IMR-90 (cell line): ENCODE results near the gene KIF20A.

Experiments used
- BHLHE40 ChIP-seq: fragments of 150-350 bp; IDR thresholded peaks from 2 replicates; pipeline ENCODE4 v1.6.1; 2016; ENCODE audit warnings: mild to moderate bottlenecking, low read depth, low read length
- CEBPB ChIP-seq: IDR thresholded peaks from 2 replicates; pipeline ENCODE4 v1.6.1; 2012; ENCODE audit warnings: low read depth, low read length, improper control_type of control experiment
- CTCF ChIP-seq: conservative IDR thresholded peaks from 2 replicates; pipeline ENCODE4 v1.5.1; 2012; ENCODE audit warnings: mild to moderate bottlenecking, low read depth, low read length, improper control_type of control experiment
- POLR2A ChIP-seq: IDR thresholded peaks from 2 replicates; pipeline ENCODE4 v1.6.1; 2012; ENCODE audit warnings: mild to moderate bottlenecking, low read depth, low read length
- RCOR1 ChIP-seq: IDR thresholded peaks from 2 replicates; pipeline ENCODE4 v1.6.1; 2012; ENCODE audit warnings: mild to moderate bottlenecking, low read length, improper control_type of control experiment; ENCODE audit not compliant: insufficient replicate concordance
- RFX5 ChIP-seq: IDR thresholded peaks from 2 replicates; pipeline ENCODE4 v1.8.0; 2012; ENCODE audit warnings: low read depth, mild to moderate bottlenecking, low read length, moderate library complexity

GRCh38 chr5:138132543-138132942, 46.4 kb upstream of the KIF20A start:
- TF ChIP-seq BHLHE40 (no peak), RCOR1 (no peak), CTCF (no peak), CEBPB (no peak), POLR2A (no peak), RFX5 (no peak)
